IMR-90 (cell line): ENCODE data around the gene ADAM12. TPM values are rescaled to one million over a fixed set of nuclear protein-coding genes. Genes with fewer than 3 reads are reported as not detected.

Experiments used
- ATAC-seq: fragments of 200-7000 bp; cut with Tn5 transposase; 2 replicates; pipeline ENCODE4 v1.9.1; 2020; ENCODE audit warnings: low read depth, mild to moderate bottlenecking, moderate library complexity
- BruUV-seq: library from RNA; stranded (reverse); fragments of 400-500 nt; replicated peaks from 2 replicates; lab custom pipeline; 2021; lab: Mats Ljungman, UMichigan
- CTCF ChIA-PET: fragments of 300-600 bp; formaldehyde crosslinking; extraction: SDS; loops from one replicate; lab custom pipeline; 2021; ENCODE audit warnings: antibody characterized with exemption; lab: Yijun Ruan, JAX
- POLR2A ChIA-PET: fragments of 300-600 bp; sonication (Branson Sonifier 250); formaldehyde crosslinking; loops from one replicate; lab custom pipeline; 2022; ENCODE audit warnings: antibody characterized with exemption; ENCODE audit not compliant: unreplicated experiment; lab: Charles Lee
- DNase-seq: peaks from one replicate; pipeline ENCODE4 v3.0.0; 2013
- H2AFZ ChIP-seq: replicated peaks from 2 replicates; pipeline ENCODE3; 2013; ENCODE audit warnings: low read length, mild to moderate bottlenecking; ENCODE audit not compliant: poor library complexity
- H2AK5ac ChIP-seq: 2 replicates; pipeline ENCODE4 v1.6.1; 2013; ENCODE audit warnings: low read depth, low read length, inconsistent platforms
- H2AK9ac ChIP-seq: replicated peaks from 2 replicates; pipeline ENCODE3; 2013; ENCODE audit warnings: mild to moderate bottlenecking, low read depth, low read length, moderate library complexity; ENCODE audit not compliant: poor library complexity
- H2BK120ac ChIP-seq: 2 replicates; pipeline ENCODE4 v1.6.1; 2013; ENCODE audit warnings: low read depth, low read length, inconsistent platforms
- H2BK15ac ChIP-seq: 3 replicates; pipeline ENCODE4 v1.6.1; 2013; ENCODE audit warnings: low read depth, low read length, inconsistent platforms
- H2BK20ac ChIP-seq: 2 replicates; pipeline ENCODE4 v1.6.1; 2013; ENCODE audit warnings: low read depth, mild to moderate bottlenecking, inconsistent platforms, low read length, moderate library complexity
- H2BK5ac ChIP-seq: 2 replicates; pipeline ENCODE4 v1.6.1; 2013; ENCODE audit warnings: mild to moderate bottlenecking, low read depth, low read length, inconsistent platforms; ENCODE audit not compliant: poor library complexity, severe bottlenecking
- H3K14ac ChIP-seq: replicated peaks from 2 replicates; pipeline ENCODE4 v1.6.1; 2013; ENCODE audit warnings: low read depth, low read length, inconsistent platforms
- H3K18ac ChIP-seq: 2 replicates; pipeline ENCODE4 v1.6.1; 2013; ENCODE audit warnings: low read depth, low read length, control low read depth
- H3K23ac ChIP-seq: 2 replicates; pipeline ENCODE4 v1.6.1; 2013; ENCODE audit warnings: low read depth, low read length, inconsistent platforms
- H3K27ac ChIP-seq: 2 replicates; pipeline ENCODE4 v1.5.1; 2013; ENCODE audit warnings: mild to moderate bottlenecking, control low read depth, low read length; ENCODE audit not compliant: insufficient read depth
- H3K27me3 ChIP-seq: 2 replicates; pipeline ENCODE4 v1.6.1; 2013; ENCODE audit warnings: low read length; ENCODE audit not compliant: control insufficient read depth, insufficient read depth
- H3K36me3 ChIP-seq: 2 replicates; pipeline ENCODE4 v1.6.1; 2013; ENCODE audit warnings: low read length, mixed read lengths; ENCODE audit not compliant: control insufficient read depth, insufficient read depth
- H3K4ac ChIP-seq: 2 replicates; pipeline ENCODE4 v1.6.1; 2013; ENCODE audit warnings: low read depth, low read length, inconsistent platforms
- H3K4me1 ChIP-seq: 2 replicates; pipeline ENCODE4 v1.6.1; 2013; ENCODE audit warnings: low read length, mixed read lengths; ENCODE audit not compliant: control insufficient read depth, insufficient read depth
- H3K4me2 ChIP-seq: 2 replicates; pipeline ENCODE4 v1.6.1; 2013; ENCODE audit warnings: low read depth, mild to moderate bottlenecking, control low read depth, low read length, moderate library complexity
- H3K4me3 ChIP-seq: 2 replicates; pipeline ENCODE4 v1.5.1; 2013; ENCODE audit warnings: low read depth, mild to moderate bottlenecking, control low read depth, low read length, moderate library complexity; ENCODE audit not compliant: insufficient read depth
- H3K56ac ChIP-seq: 2 replicates; pipeline ENCODE4 v1.6.1; 2013; ENCODE audit warnings: low read length, inconsistent platforms; ENCODE audit not compliant: insufficient read depth; ENCODE audit errors: extremely low read depth
- H3K79me1 ChIP-seq, 2 experiments: 2 replicates each; pipeline ENCODE4 v1.6.1; 2013; ENCODE audit warnings: low read length in 2 of 2, inconsistent platforms in 1 of 2, low read depth in 1 of 2
- H3K9ac ChIP-seq: 2 replicates; pipeline ENCODE4 v1.6.1; 2013; ENCODE audit warnings: low read depth, low read length, control low read depth
- H3K9me1 ChIP-seq: 2 replicates; pipeline ENCODE4 v1.6.1; 2013; ENCODE audit warnings: low read length, inconsistent platforms; ENCODE audit not compliant: insufficient read depth
- H3K9me3 ChIP-seq: 2 replicates; pipeline ENCODE4 v1.6.1; 2013; ENCODE audit warnings: low read length; ENCODE audit not compliant: control insufficient read depth, insufficient read depth
- H4K20me1 ChIP-seq: 2 replicates; pipeline ENCODE4 v1.6.1; 2013; ENCODE audit warnings: low read length, inconsistent platforms; ENCODE audit not compliant: insufficient read depth
- H4K5ac ChIP-seq: 2 replicates; pipeline ENCODE4 v1.6.1; 2013; ENCODE audit warnings: mild to moderate bottlenecking, low read depth, low read length, control low read depth
- H4K8ac ChIP-seq, 2 experiments: 2 replicates each; pipeline ENCODE4 v1.6.1; 2013; ENCODE audit warnings: low read depth in 2 of 2, low read length in 2 of 2, control low read depth in 1 of 2, inconsistent platforms in 1 of 2
- H4K91ac ChIP-seq: 2 replicates; pipeline ENCODE4 v1.6.1; 2013; ENCODE audit warnings: low read depth, low read length, inconsistent platforms; ENCODE audit not compliant: insufficient read depth
- RAD21 ChIP-seq: IDR thresholded peaks from 2 replicates; pipeline ENCODE4 v1.6.1; 2012; ENCODE audit warnings: low read length, improper control_type of control experiment
- USF2 ChIP-seq: fragments of 150-350 bp; IDR thresholded peaks from 2 replicates; pipeline ENCODE4 v1.6.1; 2017; ENCODE audit warnings: mild to moderate bottlenecking, antibody characterized with exemption, low read length, low read depth
- WGBS, 2 experiments: methylation state at CpG; one replicate each; pipeline versions ENCODE4 v1.1.5 to v1.1.7; 2013; ENCODE audit warnings: missing lambda C conversion rate in 2 of 2; ENCODE audit not compliant: insufficient read length in 1 of 2; ENCODE audit errors: extremely low coverage in 2 of 2; 5-methylcytosine and 5-hydroxymethylcytosine counted together
- dilution Hi-C: fragments of 300-500 bp; cut with HindIII; formaldehyde crosslinking; loops from one replicate; pipeline ENCODE4 v1.14.3; 2018; ENCODE audit warnings: low sequenced_read_pairs; ENCODE audit not compliant: unreplicated experiment
- in situ Hi-C: fragments of 300-500 bp; cut with MboI; formaldehyde crosslinking; loops from 3 replicates; pipeline ENCODE4 v1.14.3; 2019; ENCODE audit warnings: low sequenced_read_pairs, inconsistent platforms, mixed read lengths
- intact Hi-C: fragments of 100-400 bp; cut with micrococcal nuclease; formaldehyde crosslinking; loops from 2 replicates; pipeline ENCODE4 v1.10.0; 2022
- polyA plus RNA-seq, 3 experiments: library from polyadenylated mRNA; depleted of rRNA; stranded (reverse); fragments of >200 nt; gene quantifications; 2 replicates each; pipeline ENCODE4 v1.2.3, GENCODE V29; 2012; ENCODE audit warnings: low replicate concordance in 1 of 3
- total RNA-seq: library from RNA; depleted of rRNA; stranded (reverse); fragments of >200 nt; gene quantifications from 2 replicates; pipeline ENCODE4 v1.2.3, GENCODE V29; 2012

The ADAM12 gene
- total and polyA plus RNA-seq, 2 of the 4 experiments (the other 2 are of a cell fraction) = 9.6 to 10.2 TPM

- Histone ChIP-seq H3K27me3 (no peaks in the 10 kb centered on the region), H2AK9ac (no peak overlapping the region), H2AK5ac (no peak overlapping the region), H2AFZ (no peak overlapping the region), H3K9me1 (no peaks in the 10 kb centered on the region), H3K9ac (no peak overlapping the region), H3K56ac (no peak overlapping the region), H3K79me1 (no peaks in the 10 kb centered on the region), H3K4me2 (no peak overlapping the region), H4K5ac (no peak overlapping the region), H2BK15ac (no peak overlapping the region), H3K4me3 (no peak overlapping the region), H3K14ac (no peak overlapping the region), H2BK5ac (no peak overlapping the region), H3K36me3 (no peaks in the 10 kb centered on the region), H3K9me3 (no peaks in the 10 kb centered on the region), H2BK20ac (no peak overlapping the region), H2BK120ac (no peak overlapping the region), H4K8ac (no peak overlapping the region), H4K20me1 (no peaks in the 10 kb centered on the region), H4K91ac (no peak overlapping the region), H3K4ac (no peak overlapping the region), H3K23ac (no peak overlapping the region), H3K18ac (no peak overlapping the region), H3K27ac (no peak overlapping the region), H3K4me1 (peaks cover 7% of the 10 kb centered on the region)
- ChIA-PET POLR2A (no interaction called here), CTCF (no interaction called here)
- no TSS peak for BruUV-seq
- 83% methylated on average over 1 of the region's 3 CpGs; no CpG with 5 or more reads in 1 of the 2 experiments for WGBS, 2 experiments
- intact Hi-C loops (no loop called here), dilution Hi-C loops (no loop called here), in situ Hi-C loops (no loop called here)
- ATAC-seq (peak; percentile 69), DNase-seq (peak; percentile 8)
- TF ChIP-seq RAD21 (no peak), USF2 (no peak)
Measured at GRCh38 chr10:126309228-126309883, 78.9 kb downstream of the ADAM12 start.
